Loucy (cell line): Measurements from ENCODE around the gene DCTN2.

Source experiments
- H2AFZ ChIP-seq: fragments of 200-600 bp; sonication (generic); 2 replicates; pipeline ENCODE4 v1.6.0; 2016; ENCODE audit warnings: antibody characterized with exemption, mild to moderate bottlenecking, low read length, moderate library complexity
- H3F3A ChIP-seq: fragments of 200-600 bp; 2 replicates; pipeline ENCODE4 v1.6.0; 2016; ENCODE audit warnings: antibody characterized with exemption, low read depth, mild to moderate bottlenecking
- H3K27me3 ChIP-seq: fragments of 200-600 bp; sonication (generic); 2 replicates; pipeline ENCODE4 v1.6.1; 2014; ENCODE audit warnings: low read length, mild to moderate bottlenecking; ENCODE audit not compliant: insufficient read depth, poor library complexity, severe bottlenecking
- H3K36me3 ChIP-seq: fragments of 200-600 bp; sonication (generic); 2 replicates; pipeline ENCODE4 v1.6.1; 2016; ENCODE audit warnings: low read length; ENCODE audit not compliant: insufficient read depth
- H3K4me1 ChIP-seq: fragments of 200-600 bp; sonication (generic); 2 replicates; pipeline ENCODE4 v1.5.1; 2014; ENCODE audit warnings: low read length, mild to moderate bottlenecking; ENCODE audit not compliant: insufficient read depth, poor library complexity, severe bottlenecking
- H3K4me2 ChIP-seq: fragments of 200-600 bp; sonication (generic); 2 replicates; pipeline ENCODE4 v1.6.0; 2014; ENCODE audit warnings: antibody characterized with exemption, low read length, low read depth, mild to moderate bottlenecking; ENCODE audit not compliant: poor library complexity, severe bottlenecking
- H3K4me3 ChIP-seq: fragments of 200-600 bp; sonication (generic); 2 replicates; pipeline ENCODE4 v1.5.1; 2014; ENCODE audit warnings: low read length, mild to moderate bottlenecking, mixed read lengths; ENCODE audit not compliant: poor library complexity, severe bottlenecking
- H3K79me2 ChIP-seq: fragments of 200-600 bp; sonication (generic); 2 replicates; pipeline ENCODE4 v1.6.1; 2014; ENCODE audit warnings: low read length; ENCODE audit not compliant: insufficient read depth
- H3K9ac ChIP-seq: fragments of 200-600 bp; sonication (generic); 2 replicates; pipeline ENCODE4 v1.6.0; 2014; ENCODE audit warnings: mild to moderate bottlenecking, low read depth, low read length, moderate library complexity; ENCODE audit not compliant: poor library complexity, severe bottlenecking
- H3K9me2 ChIP-seq: fragments of 200-600 bp; sonication (generic); replicated peaks from 2 replicates; pipeline ENCODE4 v1.6.1; 2016; ENCODE audit warnings: low read depth, low read length, mixed read lengths
- H3K9me3 ChIP-seq: fragments of 200-600 bp; sonication (generic); 2 replicates; pipeline ENCODE4 v1.6.1; 2014; ENCODE audit warnings: mild to moderate bottlenecking, antibody characterized with exemption, low read length, low read depth; ENCODE audit not compliant: insufficient read depth
- H4K20me1 ChIP-seq: fragments of 200-600 bp; sonication (generic); 2 replicates; pipeline ENCODE4 v1.6.0; 2014; ENCODE audit warnings: antibody characterized with exemption, low read length, mild to moderate bottlenecking; ENCODE audit not compliant: insufficient read depth, poor library complexity, severe bottlenecking
- EZH2phosphoT487 ChIP-seq: fragments of 200-600 bp; IDR thresholded peaks from 2 replicates; pipeline ENCODE4 v1.6.1; 2018; ENCODE audit warnings: antibody characterized with exemption, mild to moderate bottlenecking, moderate library complexity, borderline replicate concordance
- TF ChIP-seq, protein P1 (sequence below): fragments of 200-600 bp; sonication (generic); conservative IDR thresholded peaks from 2 replicates; pipeline ENCODE4 v1.5.1; 2014; ENCODE audit warnings: mild to moderate bottlenecking, antibody characterized with exemption, low read length

DCTN2 gene

GRCh38 chr12:57586832-57587429 lies 39.9 kb upstream of the DCTN2 start:
- H3K9me2 ChIP-seq, result no peaks in the 10 kb centered on the region
- no peak overlapping the region for H3K9ac ChIP-seq
- no peaks in the 10 kb centered on the region for H3K9me3 ChIP-seq
- no peaks in the 10 kb centered on the region for H3K36me3 ChIP-seq
- no peaks in the 10 kb centered on the region for H3K27me3 ChIP-seq
- no peaks in the 10 kb centered on the region for H3F3A ChIP-seq
- no peak overlapping the region for H3K4me2 ChIP-seq
- H2AFZ ChIP-seq, result no peak overlapping the region
- H3K4me3 ChIP-seq, result no peak overlapping the region
- peaks cover 16% of the 10 kb centered on the region; the same call in 1 of the 2 replicates for H3K79me2 ChIP-seq
- TF ChIP-seq, protein P1, sequence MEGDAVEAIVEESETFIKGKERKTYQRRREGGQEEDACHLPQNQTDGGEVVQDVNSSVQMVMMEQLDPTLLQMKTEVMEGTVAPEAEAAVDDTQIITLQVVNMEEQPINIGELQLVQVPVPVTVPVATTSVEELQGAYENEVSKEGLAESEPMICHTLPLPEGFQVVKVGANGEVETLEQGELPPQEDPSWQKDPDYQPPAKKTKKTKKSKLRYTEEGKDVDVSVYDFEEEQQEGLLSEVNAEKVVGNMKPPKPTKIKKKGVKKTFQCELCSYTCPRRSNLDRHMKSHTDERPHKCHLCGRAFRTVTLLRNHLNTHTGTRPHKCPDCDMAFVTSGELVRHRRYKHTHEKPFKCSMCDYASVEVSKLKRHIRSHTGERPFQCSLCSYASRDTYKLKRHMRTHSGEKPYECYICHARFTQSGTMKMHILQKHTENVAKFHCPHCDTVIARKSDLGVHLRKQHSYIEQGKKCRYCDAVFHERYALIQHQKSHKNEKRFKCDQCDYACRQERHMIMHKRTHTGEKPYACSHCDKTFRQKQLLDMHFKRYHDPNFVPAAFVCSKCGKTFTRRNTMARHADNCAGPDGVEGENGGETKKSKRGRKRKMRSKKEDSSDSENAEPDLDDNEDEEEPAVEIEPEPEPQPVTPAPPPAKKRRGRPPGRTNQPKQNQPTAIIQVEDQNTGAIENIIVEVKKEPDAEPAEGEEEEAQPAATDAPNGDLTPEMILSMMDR, result no peak
- no peak for TF ChIP-seq EZH2phosphoT487
- peaks cover 16% of the 10 kb centered on the region for H3K4me1 ChIP-seq
- H4K20me1 ChIP-seq, result no peaks in the 10 kb centered on the region

GRCh38 chr12:57586128-57586527 lies 39.1 kb upstream of the DCTN2 start:
- no peak overlapping the region for H2AFZ ChIP-seq
- H3K9me3 ChIP-seq, result no peaks in the 10 kb centered on the region
- TF ChIP-seq EZH2phosphoT487, result no peak
- TF ChIP-seq, protein P1, result no peak
- H3K9ac ChIP-seq, result no peak overlapping the region
- no peak overlapping the region for H3K4me2 ChIP-seq
- peaks cover 8% of the 10 kb centered on the region; the same call in 1 of the 2 replicates for H3K79me2 ChIP-seq
- H3K4me1 ChIP-seq, result peaks cover 11% of the 10 kb centered on the region
- H3F3A ChIP-seq, result no peaks in the 10 kb centered on the region
- no peaks in the 10 kb centered on the region for H3K9me2 ChIP-seq
- H3K27me3 ChIP-seq, result no peaks in the 10 kb centered on the region
- no peak overlapping the region for H3K4me3 ChIP-seq
- no peaks in the 10 kb centered on the region for H3K36me3 ChIP-seq
- H4K20me1 ChIP-seq, result no peaks in the 10 kb centered on the region

GRCh38 chr12:57585156-57585555 lies 38.2 kb upstream of the DCTN2 start:
- no peak overlapping the region for H2AFZ ChIP-seq
- TF ChIP-seq, protein P1, result no peak
- no peak for TF ChIP-seq EZH2phosphoT487

More at GRCh38 chr12:57585156-57585555, 38.2 kb upstream of the DCTN2 start:
- H3K4me1 ChIP-seq, result peaks cover 7% of the 10 kb centered on the region
- no peaks in the 10 kb centered on the region for H3K9me2 ChIP-seq
- H3K4me3 ChIP-seq, result no peak overlapping the region
- no peak overlapping the region for H3K9ac ChIP-seq
- no peaks in the 10 kb centered on the region for H3K27me3 ChIP-seq
- no peak overlapping the region for H3K4me2 ChIP-seq
- no peaks in the 10 kb centered on the region for H3K36me3 ChIP-seq
- no peaks in the 10 kb centered on the region for H4K20me1 ChIP-seq
- H3K79me2 ChIP-seq, result no peaks in the 10 kb centered on the region
- no peaks in the 10 kb centered on the region for H3F3A ChIP-seq
- no peaks in the 10 kb centered on the region for H3K9me3 ChIP-seq
